H1 (cell line): ENCODE measurements around the gene GRAMD2A. TPM values are rescaled to one million over a fixed set of nuclear protein-coding genes. Genes with fewer than 3 reads are reported as not detected.
A peak's percentile ranks its signal among the peaks of the same experiment; 100 is the strongest.

Experiments
- POLR2A ChIP-seq, 2 experiments: IDR thresholded peaks; 1 replicate in 1 of 2; 2 replicates in 1 of 2; pipeline ENCODE4 v1.6.1; 2011; ENCODE audit warnings: low read depth in 2 of 2, low read length in 2 of 2, mild to moderate bottlenecking in 2 of 2; ENCODE audit errors: control extremely low read depth in 1 of 2
- RBBP5 ChIP-seq: IDR thresholded peaks from 2 replicates; pipeline ENCODE4 v1.7.1; 2012; ENCODE audit warnings: low read depth, mild to moderate bottlenecking, inconsistent platforms, low read length, moderate library complexity, borderline replicate concordance
- SIX5 ChIP-seq: IDR thresholded peaks from 2 replicates; pipeline ENCODE4 v1.6.1; 2011; ENCODE audit warnings: mild to moderate bottlenecking, low read depth, low read length
- polyA plus RNA-seq, 7 experiments: library from polyadenylated mRNA; depleted of rRNA in 3 of 7; stranded (reverse) in 5 of 7; unstranded in 2 of 7; fragments of >200 nt in 5 of 7; fragments of 200-250 nt in 2 of 7; gene quantifications; 1 replicate in 5 of 7; 2 replicates in 1 of 7; 4 replicates in 1 of 7; pipeline versions ENCODE4 v1.2.1 to v1.2.3, GENCODE V29; 2011 to 2013; ENCODE audit warnings: missing spikeins in 2 of 7, mixed read lengths in 2 of 7
- total RNA-seq: library from RNA; stranded (reverse); fragmentation: NEBNext Ultra II Directional; extraction: Animal tissue kit (Norgen Biotek cat#: 25700); gene quantifications from 2 replicates; pipeline ENCODE4 v1.2.1, GENCODE V29; 2021

GRAMD2A gene
- total and polyA plus RNA-seq, 2 of the 8 experiments (the other 6 are each of a cell fraction or from before 2014, with no cell fraction given): 0.57 to 1.5 TPM

- TF ChIP-seq RBBP5 (no peak), POLR2A (IDR thresholded peaks at IDR 0.05; ENCODE audit: control extremely low read depth in 1 of 2, low read depth in 2 of 2, low read length in 2 of 2) (peak in 1 of 2 experiments; percentile 67; a peak in 1 of 3 replicates), SIX5 (0 out of 2 replicates have a peak, but pooled peaks have one; percentile 20)
These were observed 993 bp upstream of the GRAMD2A start (continued) for GRCh38 chr15:72198356-72199204.
